K562 (cell line): Measurements from ENCODE around the gene TMEM200B. TPM values are rescaled to one million over a fixed set of nuclear protein-coding genes. Genes with fewer than 3 reads are reported as not detected.

Source experiments
- ARID2 ChIP-seq: fragments of 450-650 bp; IDR thresholded peaks from 2 replicates; pipeline ENCODE4 v1.6.1; 2017; ENCODE audit warnings: antibody characterized with exemption, mild to moderate bottlenecking
- C11orf30 ChIP-seq: fragments of 450-650 bp; IDR thresholded peaks from 2 replicates; pipeline ENCODE4 v1.6.1; 2016; ENCODE audit warnings: low read depth, mild to moderate bottlenecking
- CHD2 ChIP-seq: IDR thresholded peaks from 2 replicates; pipeline ENCODE4 v1.6.1; 2011; ENCODE audit warnings: low read depth, low read length
- ESRRA ChIP-seq: fragments of 450-650 bp; IDR thresholded peaks from 2 replicates; pipeline ENCODE4 v1.6.1; 2014; ENCODE audit warnings: low read depth, mild to moderate bottlenecking, moderate library complexity, borderline replicate concordance
- FOXJ2 ChIP-seq: fragments of 200-800 bp; sonication (Bioruptor generic); IDR thresholded peaks from 2 replicates; pipeline ENCODE4 v1.6.1; 2016; ENCODE audit warnings: missing genetic modification characterization, missing compliant biosample characterization
- HMGN3 ChIP-seq: IDR thresholded peaks from 2 replicates; pipeline ENCODE4 v1.6.1; 2011; ENCODE audit warnings: borderline replicate concordance, low read depth, mild to moderate bottlenecking, mixed read lengths, low read length; ENCODE audit not compliant: insufficient read length; ENCODE audit errors: extremely low read depth
- NEUROD1 ChIP-seq: fragments of 150-350 bp; IDR thresholded peaks from 2 replicates; pipeline ENCODE4 v1.6.1; 2014; ENCODE audit warnings: borderline replicate concordance, low read length, low read depth; ENCODE audit not compliant: partially characterized antibody
- NR2F6 ChIP-seq: fragments of 450-650 bp; formaldehyde crosslinking; IDR thresholded peaks from 2 replicates; pipeline ENCODE4 v1.4.0; 2020; ENCODE audit warnings: mild to moderate bottlenecking
- RCOR1 ChIP-seq, 2 experiments: IDR thresholded peaks; 2 replicates each; pipeline ENCODE4 v1.6.1; 2012; ENCODE audit warnings: low read depth in 2 of 2, low read length in 2 of 2, borderline replicate concordance in 1 of 2, improper control_type of control experiment in 1 of 2
- RUNX1 ChIP-seq: sonication (generic); IDR thresholded peaks from 2 replicates; pipeline ENCODE4 v1.6.1; 2016; ENCODE audit warnings: antibody characterized with exemption, low read depth
- ZEB2 ChIP-seq: fragments of 450-650 bp; IDR thresholded peaks from 2 replicates; pipeline ENCODE4 v1.6.1; 2016
- ZNF274 ChIP-seq: IDR thresholded peaks from 2 replicates; pipeline ENCODE4 v1.6.1; 2011; ENCODE audit warnings: low read depth, mild to moderate bottlenecking, low read length, moderate library complexity, borderline replicate concordance
- ZNF444 ChIP-seq: fragments of 250-450 bp; sonication (Bioruptor Pico); IDR thresholded peaks from 2 replicates; pipeline ENCODE4 v1.4.0; 2020; ENCODE audit warnings: mild to moderate bottlenecking, moderate library complexity
- polyA plus RNA-seq, 8 experiments: library from polyadenylated mRNA; depleted of rRNA in 4 of 8; stranded (reverse) in 5 of 8; unstranded in 3 of 8; fragments of >200 nt; fragmentation: Nextera tagmentation in 2 of 8; fragmentation: Illumina TruSeq in 1 of 8; extraction: Ambion mirVana in 2 of 8; extraction: Trizol in 1 of 8; gene quantifications; 2 replicates each; pipeline versions ENCODE4 v1.2.1 to v1.2.3, GENCODE V29; 2011 to 2014; ENCODE audit warnings: inconsistent platforms in 1 of 8, missing spikeins in 1 of 8
- total RNA-seq, 7 experiments: library from RNA; depleted of rRNA in 6 of 7; stranded (reverse); fragments of >200 nt in 6 of 7; fragmentation: Illumina TruSeq in 2 of 7; extraction: Trizol in 2 of 7; gene quantifications; 2 replicates each; pipeline versions ENCODE4 v1.2.1 to v1.2.3, GENCODE V29; 2011 to 2021; ENCODE audit warnings: low replicate concordance in 1 of 7
- TF ChIP-seq, protein P1 (sequence below): fragments of 250-450 bp; sonication (Bioruptor Pico); IDR thresholded peaks from 2 replicates; pipeline ENCODE4 v1.8.0; 2022; ENCODE audit warnings: moderate library complexity, mild to moderate bottlenecking, inconsistent platforms
- TF ChIP-seq, protein P2 (sequence below), 2 experiments: fragments of 450-650 bp in 1 of 2; sonication (generic) in 1 of 2; formaldehyde crosslinking in 1 of 2; IDR thresholded peaks in 1 of 2; conservative IDR thresholded peaks in 1 of 2; 2 replicates each; pipeline versions ENCODE4 v1.6.1 to v1.8.1; 2016 to 2023; ENCODE audit warnings: mild to moderate bottlenecking in 2 of 2, moderate library complexity in 2 of 2, inconsistent platforms in 1 of 2, missing genetic modification reagents in 1 of 2
- TF ChIP-seq, protein P3 (sequence below), 2 experiments: fragments of 450-650 bp in 1 of 2; IDR thresholded peaks; 2 replicates each; pipeline ENCODE4 v1.6.1; 2011 to 2017; ENCODE audit warnings: low read depth in 2 of 2, antibody characterized with exemption in 1 of 2, borderline replicate concordance in 1 of 2, low read length in 1 of 2, mild to moderate bottlenecking in 1 of 2, mixed read lengths in 1 of 2; ENCODE audit not compliant: control insufficient read depth in 1 of 2
- TF ChIP-seq, protein P4 (sequence below): fragments of 150-350 bp; IDR thresholded peaks from 2 replicates; pipeline ENCODE4 v1.6.1; 2014; ENCODE audit warnings: low read depth, mild to moderate bottlenecking, low read length, borderline replicate concordance

TMEM200B gene
- total and polyA plus RNA-seq, 9 of the 15 experiments (the other 6 are each of a cell fraction or from before 2014, with no cell fraction given): 0.04 to 0.35 (median 0.10) TPM; not detected in 1

DNA sequence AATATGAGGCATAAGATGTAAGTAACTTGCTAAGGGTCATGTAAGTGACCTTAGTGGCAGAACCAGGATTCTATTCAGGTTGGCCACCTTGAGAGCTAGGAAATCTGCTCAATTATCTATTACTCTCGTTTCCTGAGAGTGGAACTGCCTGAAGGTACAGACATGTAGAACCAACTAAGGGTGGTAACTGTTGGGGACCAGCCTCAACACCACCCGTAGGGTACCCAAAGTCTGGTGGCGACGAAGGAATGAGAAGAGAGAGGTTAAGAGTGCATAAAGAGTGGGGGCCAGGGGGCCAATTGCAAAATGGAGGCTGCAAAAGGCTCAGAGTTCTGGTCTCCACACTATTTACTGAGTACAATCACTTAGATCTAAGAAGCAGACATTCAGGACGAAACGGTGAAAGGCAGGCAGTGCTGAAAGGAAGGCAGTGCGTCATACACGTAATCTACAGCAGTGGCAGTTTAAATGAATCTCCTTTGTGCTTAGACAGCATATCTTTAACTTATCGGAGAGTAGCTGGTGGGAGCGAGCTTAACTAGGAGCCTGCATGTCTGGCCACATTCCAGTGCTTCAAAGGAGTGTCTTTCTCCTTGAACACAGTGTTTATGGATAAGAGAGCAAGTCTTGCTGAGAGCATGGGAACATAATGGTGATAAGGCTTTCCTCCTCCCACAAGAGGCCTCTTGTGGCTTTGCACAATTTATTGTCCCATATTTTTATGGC, 33.0 kb upstream of the TMEM200B start (continued):
- peak; percentile 89 for TF ChIP-seq HMGN3
- TF ChIP-seq CHD2: 0 out of 2 replicates have a peak, but pooled peaks have one; percentile 17
- TF ChIP-seq, protein P1, sequence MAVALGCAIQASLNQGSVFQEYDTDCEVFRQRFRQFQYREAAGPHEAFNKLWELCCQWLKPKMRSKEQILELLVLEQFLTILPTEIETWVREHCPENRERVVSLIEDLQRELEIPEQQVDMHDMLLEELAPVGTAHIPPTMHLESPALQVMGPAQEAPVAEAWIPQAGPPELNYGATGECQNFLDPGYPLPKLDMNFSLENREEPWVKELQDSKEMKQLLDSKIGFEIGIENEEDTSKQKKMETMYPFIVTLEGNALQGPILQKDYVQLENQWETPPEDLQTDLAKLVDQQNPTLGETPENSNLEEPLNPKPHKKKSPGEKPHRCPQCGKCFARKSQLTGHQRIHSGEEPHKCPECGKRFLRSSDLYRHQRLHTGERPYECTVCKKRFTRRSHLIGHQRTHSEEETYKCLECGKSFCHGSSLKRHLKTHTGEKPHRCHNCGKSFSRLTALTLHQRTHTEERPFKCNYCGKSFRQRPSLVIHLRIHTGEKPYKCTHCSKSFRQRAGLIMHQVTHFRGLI (CRISPR knock-in tag): peak; percentile 97; the same call in 1 of the 2 replicates
- TF ChIP-seq, protein P2, sequence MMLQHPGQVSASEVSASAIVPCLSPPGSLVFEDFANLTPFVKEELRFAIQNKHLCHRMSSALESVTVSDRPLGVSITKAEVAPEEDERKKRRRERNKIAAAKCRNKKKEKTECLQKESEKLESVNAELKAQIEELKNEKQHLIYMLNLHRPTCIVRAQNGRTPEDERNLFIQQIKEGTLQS (IDR thresholded peaks at IDR 0.05): peak; percentile 88
- TF ChIP-seq, protein P2 (CRISPR knock-in tag; conservative IDR thresholded peaks at IDR 0.05): peak; percentile 91
- TF ChIP-seq, protein P3, sequence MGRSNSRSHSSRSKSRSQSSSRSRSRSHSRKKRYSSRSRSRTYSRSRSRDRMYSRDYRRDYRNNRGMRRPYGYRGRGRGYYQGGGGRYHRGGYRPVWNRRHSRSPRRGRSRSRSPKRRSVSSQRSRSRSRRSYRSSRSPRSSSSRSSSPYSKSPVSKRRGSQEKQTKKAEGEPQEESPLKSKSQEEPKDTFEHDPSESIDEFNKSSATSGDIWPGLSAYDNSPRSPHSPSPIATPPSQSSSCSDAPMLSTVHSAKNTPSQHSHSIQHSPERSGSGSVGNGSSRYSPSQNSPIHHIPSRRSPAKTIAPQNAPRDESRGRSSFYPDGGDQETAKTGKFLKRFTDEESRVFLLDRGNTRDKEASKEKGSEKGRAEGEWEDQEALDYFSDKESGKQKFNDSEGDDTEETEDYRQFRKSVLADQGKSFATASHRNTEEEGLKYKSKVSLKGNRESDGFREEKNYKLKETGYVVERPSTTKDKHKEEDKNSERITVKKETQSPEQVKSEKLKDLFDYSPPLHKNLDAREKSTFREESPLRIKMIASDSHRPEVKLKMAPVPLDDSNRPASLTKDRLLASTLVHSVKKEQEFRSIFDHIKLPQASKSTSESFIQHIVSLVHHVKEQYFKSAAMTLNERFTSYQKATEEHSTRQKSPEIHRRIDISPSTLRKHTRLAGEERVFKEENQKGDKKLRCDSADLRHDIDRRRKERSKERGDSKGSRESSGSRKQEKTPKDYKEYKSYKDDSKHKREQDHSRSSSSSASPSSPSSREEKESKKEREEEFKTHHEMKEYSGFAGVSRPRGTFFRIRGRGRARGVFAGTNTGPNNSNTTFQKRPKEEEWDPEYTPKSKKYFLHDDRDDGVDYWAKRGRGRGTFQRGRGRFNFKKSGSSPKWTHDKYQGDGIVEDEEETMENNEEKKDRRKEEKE (IDR thresholded peaks at IDR 0.05; ENCODE audit: borderline replicate concordance in 1 of 2, control insufficient read depth in 1 of 2, low read depth in 2 of 2, low read length in 1 of 2): peak in 1 of 2 experiments; percentile 76; a peak in 1 of 4 replicates
- 0 out of 2 replicates have a peak, but pooled peaks have one; percentile 58 for TF ChIP-seq FOXJ2 (tag)
- 0 out of 2 replicates have a peak, but pooled peaks have one; percentile 74 for TF ChIP-seq RUNX1
- peak; percentile 85 for TF ChIP-seq ZEB2
- no peak for TF ChIP-seq ARID2
- TF ChIP-seq NEUROD1: peak; percentile 69
- TF ChIP-seq ZNF274: peak; percentile 63; the same call in 1 of the 2 replicates
- no peak for TF ChIP-seq NR2F6 (CRISPR knock-in tag)
- peak; percentile 79 to 97; a peak in 3 of 4 replicates for TF ChIP-seq RCOR1 (IDR thresholded peaks at IDR 0.05; ENCODE audit: borderline replicate concordance in 1 of 2, low read depth in 2 of 2, low read length in 2 of 2)
- TF ChIP-seq, protein P4, sequence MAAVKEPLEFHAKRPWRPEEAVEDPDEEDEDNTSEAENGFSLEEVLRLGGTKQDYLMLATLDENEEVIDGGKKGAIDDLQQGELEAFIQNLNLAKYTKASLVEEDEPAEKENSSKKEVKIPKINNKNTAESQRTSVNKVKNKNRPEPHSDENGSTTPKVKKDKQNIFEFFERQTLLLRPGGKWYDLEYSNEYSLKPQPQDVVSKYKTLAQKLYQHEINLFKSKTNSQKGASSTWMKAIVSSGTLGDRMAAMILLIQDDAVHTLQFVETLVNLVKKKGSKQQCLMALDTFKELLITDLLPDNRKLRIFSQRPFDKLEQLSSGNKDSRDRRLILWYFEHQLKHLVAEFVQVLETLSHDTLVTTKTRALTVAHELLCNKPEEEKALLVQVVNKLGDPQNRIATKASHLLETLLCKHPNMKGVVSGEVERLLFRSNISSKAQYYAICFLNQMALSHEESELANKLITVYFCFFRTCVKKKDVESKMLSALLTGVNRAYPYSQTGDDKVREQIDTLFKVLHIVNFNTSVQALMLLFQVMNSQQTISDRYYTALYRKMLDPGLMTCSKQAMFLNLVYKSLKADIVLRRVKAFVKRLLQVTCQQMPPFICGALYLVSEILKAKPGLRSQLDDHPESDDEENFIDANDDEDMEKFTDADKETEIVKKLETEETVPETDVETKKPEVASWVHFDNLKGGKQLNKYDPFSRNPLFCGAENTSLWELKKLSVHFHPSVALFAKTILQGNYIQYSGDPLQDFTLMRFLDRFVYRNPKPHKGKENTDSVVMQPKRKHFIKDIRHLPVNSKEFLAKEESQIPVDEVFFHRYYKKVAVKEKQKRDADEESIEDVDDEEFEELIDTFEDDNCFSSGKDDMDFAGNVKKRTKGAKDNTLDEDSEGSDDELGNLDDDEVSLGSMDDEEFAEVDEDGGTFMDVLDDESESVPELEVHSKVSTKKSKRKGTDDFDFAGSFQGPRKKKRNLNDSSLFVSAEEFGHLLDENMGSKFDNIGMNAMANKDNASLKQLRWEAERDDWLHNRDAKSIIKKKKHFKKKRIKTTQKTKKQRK: no peak
- peak; percentile 83; the same call in 1 of the 2 replicates for TF ChIP-seq ESRRA
- TF ChIP-seq C11orf30: peak; percentile 99
- peak; percentile 77 for TF ChIP-seq ZNF444 (CRISPR knock-in tag)
